SK-N-SH treated with all-trans-retinoic acid at 6 μM for 48 hours (cell line): Measurements from ENCODE around the gene ZNF410.

ENCODE experiments used
- ARNTL ChIP-seq: fragments of 450-650 bp; formaldehyde crosslinking; IDR thresholded peaks from 2 replicates; pipeline ENCODE4 v1.5.0; 2020; ENCODE audit warnings: low read depth, mild to moderate bottlenecking, moderate library complexity, borderline replicate concordance
- CSDC2 ChIP-seq: fragments of 250-450 bp; sonication (Bioruptor Pico); IDR thresholded peaks from 2 replicates; pipeline ENCODE4 v1.5.0; 2020; ENCODE audit warnings: mild to moderate bottlenecking, moderate library complexity
- GLIS3 ChIP-seq: fragments of 250-450 bp; sonication (Bioruptor Pico); IDR thresholded peaks from 2 replicates; pipeline ENCODE4 v1.5.0; 2020; ENCODE audit warnings: mild to moderate bottlenecking, moderate library complexity
- ISL1 ChIP-seq: fragments of 250-450 bp; sonication (Bioruptor Pico); IDR thresholded peaks from 2 replicates; pipeline ENCODE4 v2.1.2; 2022; ENCODE audit warnings: mild to moderate bottlenecking, moderate library complexity
- PATZ1 ChIP-seq: fragments of 250-450 bp; sonication (Bioruptor Pico); IDR thresholded peaks from 2 replicates; pipeline ENCODE4 v1.8.0; 2020; ENCODE audit warnings: mild to moderate bottlenecking, moderate library complexity, borderline replicate concordance
- TOX ChIP-seq: fragments of 250-450 bp; sonication (Bioruptor Pico); IDR thresholded peaks from 2 replicates; pipeline ENCODE4 v1.8.0; 2021; ENCODE audit warnings: mild to moderate bottlenecking, moderate library complexity, borderline replicate concordance
- ZFP3 ChIP-seq: fragments of 250-450 bp; sonication (Bioruptor Pico); IDR thresholded peaks from 2 replicates; pipeline ENCODE4 v1.5.0; 2020; ENCODE audit warnings: mild to moderate bottlenecking, moderate library complexity
- ZFP30 ChIP-seq: fragments of 450-650 bp; formaldehyde crosslinking; IDR thresholded peaks from 2 replicates; pipeline ENCODE4 v1.5.0; 2022; ENCODE audit warnings: mild to moderate bottlenecking, moderate library complexity
- ZNF70 ChIP-seq: fragments of 450-650 bp; formaldehyde crosslinking; IDR thresholded peaks from 2 replicates; pipeline ENCODE4 v1.5.0; 2020; ENCODE audit warnings: mild to moderate bottlenecking, moderate library complexity
- TF ChIP-seq, protein P1 (sequence below): fragments of 250-450 bp; sonication (Bioruptor Pico); IDR thresholded peaks from 2 replicates; pipeline ENCODE4 v1.5.1; 2020; ENCODE audit warnings: low read depth, mild to moderate bottlenecking, moderate library complexity

DNA sequence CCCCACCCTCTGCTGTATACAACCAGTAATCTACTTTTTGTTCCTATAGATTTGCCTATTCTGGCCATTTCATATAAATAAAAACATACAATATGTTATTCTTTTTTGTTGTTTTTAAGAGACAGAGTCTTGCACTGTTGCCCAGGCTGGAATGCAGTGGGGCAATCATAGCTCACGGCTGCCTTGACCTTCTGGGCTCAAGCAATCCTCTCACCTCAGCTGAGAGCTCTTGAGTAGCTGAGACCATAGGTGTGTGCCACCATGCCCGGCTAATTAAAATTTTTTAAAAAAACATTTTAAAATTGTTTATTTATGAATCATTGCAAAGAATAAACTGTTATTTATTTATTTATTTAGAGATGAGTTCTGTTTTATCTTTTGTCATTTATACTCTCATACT lies 23.4 kb upstream of the ZNF410 start:
- no peak for TF ChIP-seq CSDC2 (CRISPR knock-in tag)
- TF ChIP-seq PATZ1 (CRISPR knock-in tag): no peak
- TF ChIP-seq, protein P1, sequence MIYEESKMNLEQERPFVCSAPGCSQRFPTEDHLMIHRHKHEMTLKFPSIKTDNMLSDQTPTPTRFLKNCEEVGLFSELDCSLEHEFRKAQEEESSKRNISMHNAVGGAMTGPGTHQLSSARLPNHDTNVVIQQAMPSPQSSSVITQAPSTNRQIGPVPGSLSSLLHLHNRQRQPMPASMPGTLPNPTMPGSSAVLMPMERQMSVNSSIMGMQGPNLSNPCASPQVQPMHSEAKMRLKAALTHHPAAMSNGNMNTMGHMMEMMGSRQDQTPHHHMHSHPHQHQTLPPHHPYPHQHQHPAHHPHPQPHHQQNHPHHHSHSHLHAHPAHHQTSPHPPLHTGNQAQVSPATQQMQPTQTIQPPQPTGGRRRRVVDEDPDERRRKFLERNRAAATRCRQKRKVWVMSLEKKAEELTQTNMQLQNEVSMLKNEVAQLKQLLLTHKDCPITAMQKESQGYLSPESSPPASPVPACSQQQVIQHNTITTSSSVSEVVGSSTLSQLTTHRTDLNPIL (CRISPR knock-in tag): no peak
- no peak for TF ChIP-seq ZNF70 (CRISPR knock-in tag)
- TF ChIP-seq ARNTL (CRISPR knock-in tag): no peak
- TF ChIP-seq ZFP30 (CRISPR knock-in tag): no peak
- no peak for TF ChIP-seq TOX (CRISPR knock-in tag)
- no peak for TF ChIP-seq ISL1 (CRISPR knock-in tag)
- no peak for TF ChIP-seq GLIS3 (CRISPR knock-in tag)
- no peak for TF ChIP-seq ZFP3 (CRISPR knock-in tag)
